HUES48 (cell line): ENCODE results near the gene USP47.

Experiments used
- H3K27ac ChIP-seq: one replicate; pipeline ENCODE4 v1.7.0; 2013; ENCODE audit warnings: low read depth, low read length, inconsistent platforms
- H3K27me3 ChIP-seq: 2 replicates; pipeline ENCODE4 v1.6.1; 2013; ENCODE audit warnings: mild to moderate bottlenecking, low read length; ENCODE audit not compliant: control insufficient read depth, insufficient read depth
- H3K36me3 ChIP-seq: 2 replicates; pipeline ENCODE4 v1.6.1; 2013; ENCODE audit warnings: low read length; ENCODE audit not compliant: control insufficient read depth, insufficient read depth
- H3K4me1 ChIP-seq: 2 replicates; pipeline ENCODE4 v1.6.1; 2013; ENCODE audit warnings: mild to moderate bottlenecking, low read length; ENCODE audit not compliant: control insufficient read depth, insufficient read depth
- H3K4me3 ChIP-seq: 2 replicates; pipeline ENCODE4 v1.5.1; 2013; ENCODE audit warnings: mild to moderate bottlenecking, low read depth, low read length
- H3K9ac ChIP-seq: 2 replicates; pipeline ENCODE4 v1.6.1; 2013; ENCODE audit warnings: mild to moderate bottlenecking, low read depth, low read length, moderate library complexity
- H3K9me3 ChIP-seq: 2 replicates; pipeline ENCODE4 v1.6.1; 2013; ENCODE audit warnings: low read length; ENCODE audit not compliant: control insufficient read depth, insufficient read depth

The USP47 gene

DNA sequence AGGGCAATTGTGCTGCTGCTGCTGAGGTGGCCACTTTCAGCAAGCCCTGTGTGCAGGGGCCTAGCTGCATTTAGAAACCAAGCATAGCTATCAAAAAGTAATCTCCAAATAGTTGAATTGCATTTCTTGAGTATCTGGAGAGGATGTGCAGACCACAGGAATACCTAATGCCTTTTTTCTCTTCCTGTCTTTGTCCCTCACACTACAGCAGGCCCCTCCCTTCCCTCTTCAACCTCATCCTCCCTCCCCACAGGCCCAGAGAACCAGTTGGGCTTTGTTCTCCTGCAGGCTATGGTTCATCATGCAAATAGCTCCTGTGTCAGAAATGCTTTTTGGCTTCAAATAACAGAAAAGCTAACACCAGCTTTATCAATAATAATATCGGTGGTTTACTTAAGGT lies 118.9 kb downstream of the USP47 start:
- peaks cover 23% of the 10 kb centered on the region for H3K36me3 ChIP-seq
- peaks cover 5% of the 10 kb centered on the region; the same call in 1 of the 2 replicates for H3K4me1 ChIP-seq

GRCh38 chr11:11961399-11962028 lies 119.7 kb downstream of the USP47 start:
- Histone ChIP-seq H3K36me3 (peaks cover 15% of the 10 kb centered on the region), H3K4me1 (peaks cover 5% of the 10 kb centered on the region; the same call in 1 of the 2 replicates), H3K27me3 (no peaks in the 10 kb centered on the region), H3K9me3 (no peaks in the 10 kb centered on the region), H3K9ac (no peak overlapping the region), H3K27ac (no peak overlapping the region), H3K4me3 (no peak overlapping the region)

More for the DNA sequence above, 118.9 kb downstream of the USP47 start:
- Histone ChIP-seq H3K27me3 (no peaks in the 10 kb centered on the region), H3K27ac (no peak overlapping the region), H3K9ac (no peak overlapping the region), H3K9me3 (no peaks in the 10 kb centered on the region), H3K4me3 (no peak overlapping the region)

DNA sequence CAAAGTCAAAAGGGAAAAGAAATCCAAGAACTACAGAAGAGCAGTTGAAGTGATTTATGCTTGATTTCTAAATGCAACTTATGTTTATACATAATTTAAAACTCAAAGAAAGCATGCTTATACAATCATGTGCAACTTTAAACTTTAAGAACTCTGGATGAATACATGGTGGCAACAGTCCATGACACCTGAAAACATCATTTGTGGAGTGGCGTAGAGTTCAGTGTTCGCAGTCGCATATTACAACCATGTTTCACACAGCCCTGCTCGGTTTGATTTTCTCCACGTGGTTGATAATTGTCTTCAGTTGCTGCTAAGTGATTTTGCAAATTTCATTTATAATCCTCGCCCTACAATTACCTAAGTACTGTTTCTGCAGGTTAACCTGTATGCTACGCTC lies 121.3 kb downstream of the USP47 start:
- peaks cover 5% of the 10 kb centered on the region; the same call in 1 of the 2 replicates for H3K4me1 ChIP-seq
- H3K9me3 ChIP-seq, result no peaks in the 10 kb centered on the region
- peaks cover 6% of the 10 kb centered on the region; the same call in 1 of the 2 replicates for H3K36me3 ChIP-seq
- no peak overlapping the region for H3K27ac ChIP-seq
- no peak overlapping the region for H3K4me3 ChIP-seq
- no peaks in the 10 kb centered on the region for H3K27me3 ChIP-seq
- H3K9ac ChIP-seq, result no peak overlapping the region

DNA sequence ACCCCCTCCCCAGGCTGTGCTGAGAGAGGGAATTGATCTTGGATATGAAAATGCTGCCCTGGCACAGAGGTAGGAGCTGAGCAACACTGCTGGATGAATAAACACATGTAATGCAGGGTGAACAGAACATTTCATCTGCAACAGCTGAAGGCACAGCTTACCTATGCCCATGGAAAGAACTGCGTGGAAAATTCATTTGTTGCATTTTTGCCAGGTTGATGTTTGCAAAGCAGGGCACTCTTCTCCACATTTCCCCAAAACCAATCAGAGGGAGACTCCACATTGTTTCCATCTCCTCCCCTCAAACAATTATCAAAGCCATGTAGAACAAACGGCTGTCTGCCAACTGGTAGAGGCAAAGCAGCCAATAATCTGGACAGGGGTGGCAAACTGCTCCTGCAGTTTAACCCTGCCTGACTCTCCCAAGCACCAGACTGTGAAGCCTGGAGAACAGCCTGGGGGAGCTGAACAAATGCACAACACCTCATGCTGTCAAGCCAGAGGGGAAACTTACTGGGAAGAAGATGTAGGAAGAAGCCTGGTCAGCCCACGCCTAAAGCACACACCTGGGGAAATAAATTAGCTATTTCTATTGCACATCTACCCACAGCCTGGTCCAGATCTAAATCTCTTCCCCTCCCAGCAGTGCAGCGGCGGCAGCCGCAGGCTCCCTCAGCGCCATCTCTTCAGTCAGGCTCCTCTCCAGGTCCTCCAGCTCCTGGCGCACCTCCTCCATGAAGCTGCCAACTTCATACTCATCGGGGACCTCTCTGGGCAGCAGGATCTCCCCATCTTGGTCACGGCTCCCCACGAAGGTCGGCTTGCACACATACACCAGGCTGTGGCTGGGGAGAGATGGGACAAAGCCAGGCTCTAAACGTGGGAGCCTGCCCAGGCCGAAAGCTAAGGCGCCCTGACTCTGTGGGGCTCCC lies 122.3 kb downstream of the USP47 start:
- H3K27me3 ChIP-seq, result no peaks in the 10 kb centered on the region
- H3K4me1 ChIP-seq, result peaks cover 5% of the 10 kb centered on the region; the same call in 1 of the 2 replicates
- H3K36me3 ChIP-seq, result peaks cover 6% of the 10 kb centered on the region; the same call in 1 of the 2 replicates
- H3K27ac ChIP-seq, result no peak overlapping the region
- H3K4me3 ChIP-seq, result no peak overlapping the region
- H3K9ac ChIP-seq, result no peak overlapping the region
- H3K9me3 ChIP-seq, result no peaks in the 10 kb centered on the region

GRCh38 chr11:11964774-11965150 lies 123.0 kb downstream of the USP47 start:
- Histone ChIP-seq H3K4me3 (no peak overlapping the region), H3K36me3 (peaks cover 6% of the 10 kb centered on the region; the same call in 1 of the 2 replicates), H3K9me3 (no peaks in the 10 kb centered on the region), H3K27ac (no peak overlapping the region), H3K27me3 (no peaks in the 10 kb centered on the region), H3K4me1 (peaks cover 5% of the 10 kb centered on the region; the same call in 1 of the 2 replicates), H3K9ac (no peak overlapping the region)

- Histone ChIP-seq H3K4me1 (peaks cover 5% of the 10 kb centered on the region; the same call in 1 of the 2 replicates), H3K9me3 (no peaks in the 10 kb centered on the region), H3K27me3 (no peaks in the 10 kb centered on the region), H3K27ac (no peak overlapping the region), H3K9ac (no peak overlapping the region), H3K4me3 (no peak overlapping the region), H3K36me3 (peaks cover 6% of the 10 kb centered on the region; the same call in 1 of the 2 replicates)
Measured at GRCh38 chr11:11965192-11965591, 123.4 kb downstream of the USP47 start.

DNA sequence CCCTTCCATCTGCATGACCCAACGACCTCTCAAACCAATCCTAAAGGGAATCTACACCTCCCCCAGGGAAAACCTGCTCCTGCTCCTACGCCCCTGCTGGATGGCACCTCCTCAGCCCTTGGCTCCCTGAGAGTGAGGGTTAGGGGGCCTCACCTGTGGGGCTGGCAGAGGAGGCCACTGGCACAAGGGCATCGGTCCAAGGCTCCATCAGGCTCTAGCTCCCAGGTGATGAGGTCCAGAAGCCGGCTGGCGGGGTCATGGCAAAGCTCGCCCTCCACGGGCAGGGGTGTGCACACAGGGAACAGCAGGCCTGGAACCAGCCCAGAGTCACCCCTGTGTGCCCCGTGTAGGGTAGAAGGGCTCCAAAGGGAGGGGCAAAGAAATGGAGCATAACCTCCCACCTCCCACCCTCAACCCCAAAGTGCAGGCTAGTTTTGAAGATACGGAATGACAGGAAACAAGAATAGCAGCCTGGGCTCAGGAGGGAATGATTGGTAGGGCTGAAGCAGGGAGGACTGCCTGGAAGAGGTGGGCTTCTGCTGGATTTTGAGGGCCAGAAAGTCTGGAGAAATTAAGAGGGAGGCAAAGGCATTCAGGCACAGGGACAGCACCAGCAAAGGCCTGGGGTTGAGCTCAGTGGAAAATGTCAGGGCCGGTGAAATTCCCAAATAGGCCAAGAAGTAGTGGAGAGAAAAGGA lies 124.0 kb downstream of the USP47 start:
- Histone ChIP-seq H3K9me3 (no peaks in the 10 kb centered on the region), H3K4me1 (peaks cover under 1% of the 10 kb centered on the region; the same call in 1 of the 2 replicates), H3K27me3 (no peaks in the 10 kb centered on the region), H3K9ac (no peak overlapping the region), H3K36me3 (peaks cover 6% of the 10 kb centered on the region; the same call in 1 of the 2 replicates), H3K27ac (no peak overlapping the region), H3K4me3 (no peak overlapping the region)

DNA sequence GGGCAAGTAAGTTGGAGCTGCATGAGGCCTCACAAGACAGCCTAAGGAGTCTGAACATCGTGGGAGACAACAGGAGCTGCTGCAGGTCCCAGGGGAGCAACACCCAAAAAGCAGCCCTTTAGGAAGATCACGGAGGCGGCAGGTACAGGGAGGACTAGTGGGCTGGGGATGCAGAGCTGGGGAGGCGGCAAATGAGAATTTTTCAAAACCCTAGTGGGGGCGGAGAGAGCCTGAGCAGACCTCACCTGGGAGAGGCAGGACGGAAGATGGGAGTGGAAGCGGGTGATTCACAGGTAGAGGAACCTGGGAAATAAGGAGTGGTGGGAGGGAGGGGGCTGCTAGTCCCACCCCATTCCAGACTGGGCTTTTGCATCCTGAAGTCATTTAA lies 124.6 kb downstream of the USP47 start:
- no peak overlapping the region for H3K27ac ChIP-seq
- H3K9ac ChIP-seq, result no peak overlapping the region
- H3K36me3 ChIP-seq, result peaks cover 6% of the 10 kb centered on the region; the same call in 1 of the 2 replicates
- no peaks in the 10 kb centered on the region for H3K9me3 ChIP-seq
- H3K27me3 ChIP-seq, result no peaks in the 10 kb centered on the region
- H3K4me3 ChIP-seq, result no peak overlapping the region
- no peaks in the 10 kb centered on the region for H3K4me1 ChIP-seq

- Histone ChIP-seq H3K27me3 (no peaks in the 10 kb centered on the region), H3K9ac (no peak overlapping the region), H3K4me3 (no peak overlapping the region), H3K27ac (no peak overlapping the region), H3K9me3 (no peaks in the 10 kb centered on the region), H3K4me1 (no peaks in the 10 kb centered on the region), H3K36me3 (peaks cover 6% of the 10 kb centered on the region; the same call in 1 of the 2 replicates)
Measured at GRCh38 chr11:11966826-11967668, 125.3 kb downstream of the USP47 start.
